HCT116 (cell line): ENCODE data around the gene INTS1.

Experiments
- EZH2 ChIP-seq: fragments of 200-600 bp; sonication (generic); IDR thresholded peaks from 2 replicates; pipeline ENCODE4 v1.6.1; 2017; ENCODE audit warnings: antibody characterized with exemption, mixed run types
- EZH2phosphoT487 ChIP-seq: fragments of 200-600 bp; IDR thresholded peaks from 2 replicates; pipeline ENCODE4 v1.6.1; 2018; ENCODE audit warnings: antibody characterized with exemption, borderline replicate concordance
- POLR2A ChIP-seq: IDR thresholded peaks from 2 replicates; pipeline ENCODE4 v1.7.0; 2011; ENCODE audit warnings: borderline replicate concordance; ENCODE audit not compliant: insufficient read depth, insufficient read length; ENCODE audit errors: extremely low read depth
- POLR2AphosphoS5 ChIP-seq: IDR thresholded peaks from 2 replicates; pipeline ENCODE4 v1.6.1; 2011; ENCODE audit warnings: mild to moderate bottlenecking, low read depth, low read length, moderate library complexity
- RAD21 ChIP-seq: IDR thresholded peaks from 2 replicates; pipeline ENCODE4 v1.6.1; 2012; ENCODE audit warnings: low read depth, mild to moderate bottlenecking
- SIN3A ChIP-seq: IDR thresholded peaks from 2 replicates; pipeline ENCODE4 v1.6.1; 2012; ENCODE audit warnings: low read depth
- ZNF274 ChIP-seq: fragments of 200-500 bp; sonication (Bioruptor generic); IDR thresholded peaks from 2 replicates; pipeline ENCODE4 v1.6.1; 2014; ENCODE audit warnings: mild to moderate bottlenecking, low read depth, low read length, inconsistent platforms
- TF ChIP-seq, protein P1 (sequence below), 3 experiments: fragments of 200-600 bp in 1 of 3; sonication (generic) in 1 of 3; IDR thresholded peaks in 2 of 3; conservative IDR thresholded peaks in 1 of 3; 2 replicates each; pipeline ENCODE4 v1.5.1; 2012 to 2017; ENCODE audit warnings: low read depth in 2 of 3, low read length in 2 of 3, antibody characterized with exemption in 1 of 3, borderline replicate concordance in 1 of 3, control low read depth in 1 of 3, mild to moderate bottlenecking in 1 of 3, mixed read lengths in 1 of 3, mixed run types in 1 of 3, moderate library complexity in 1 of 3; ENCODE audit not compliant: insufficient read depth in 1 of 3
- TF ChIP-seq, protein P2 (sequence below): IDR thresholded peaks from 2 replicates; pipeline ENCODE4 v1.6.1; 2012
- TF ChIP-seq, protein P3 (sequence below): IDR thresholded peaks from 2 replicates; pipeline ENCODE4 v1.6.1; 2012
- TF ChIP-seq, protein P4 (sequence below): IDR thresholded peaks from 2 replicates; pipeline ENCODE4 v1.6.1; 2011; ENCODE audit warnings: mild to moderate bottlenecking, low read length, moderate library complexity; ENCODE audit not compliant: insufficient replicate concordance; ENCODE audit errors: extremely low read depth

- TF ChIP-seq, protein P1, sequence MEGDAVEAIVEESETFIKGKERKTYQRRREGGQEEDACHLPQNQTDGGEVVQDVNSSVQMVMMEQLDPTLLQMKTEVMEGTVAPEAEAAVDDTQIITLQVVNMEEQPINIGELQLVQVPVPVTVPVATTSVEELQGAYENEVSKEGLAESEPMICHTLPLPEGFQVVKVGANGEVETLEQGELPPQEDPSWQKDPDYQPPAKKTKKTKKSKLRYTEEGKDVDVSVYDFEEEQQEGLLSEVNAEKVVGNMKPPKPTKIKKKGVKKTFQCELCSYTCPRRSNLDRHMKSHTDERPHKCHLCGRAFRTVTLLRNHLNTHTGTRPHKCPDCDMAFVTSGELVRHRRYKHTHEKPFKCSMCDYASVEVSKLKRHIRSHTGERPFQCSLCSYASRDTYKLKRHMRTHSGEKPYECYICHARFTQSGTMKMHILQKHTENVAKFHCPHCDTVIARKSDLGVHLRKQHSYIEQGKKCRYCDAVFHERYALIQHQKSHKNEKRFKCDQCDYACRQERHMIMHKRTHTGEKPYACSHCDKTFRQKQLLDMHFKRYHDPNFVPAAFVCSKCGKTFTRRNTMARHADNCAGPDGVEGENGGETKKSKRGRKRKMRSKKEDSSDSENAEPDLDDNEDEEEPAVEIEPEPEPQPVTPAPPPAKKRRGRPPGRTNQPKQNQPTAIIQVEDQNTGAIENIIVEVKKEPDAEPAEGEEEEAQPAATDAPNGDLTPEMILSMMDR (IDR thresholded peaks at IDR 0.05 in 2 of 3, conservative IDR thresholded peaks at IDR 0.05 in 1 of 3; ENCODE audit: borderline replicate concordance in 1 of 3, insufficient read depth in 1 of 3, low read depth in 2 of 3, low read length in 2 of 3), result no peak
- TF ChIP-seq EZH2phosphoT487, result no peak
- no peak for TF ChIP-seq EZH2
- TF ChIP-seq, protein P2, sequence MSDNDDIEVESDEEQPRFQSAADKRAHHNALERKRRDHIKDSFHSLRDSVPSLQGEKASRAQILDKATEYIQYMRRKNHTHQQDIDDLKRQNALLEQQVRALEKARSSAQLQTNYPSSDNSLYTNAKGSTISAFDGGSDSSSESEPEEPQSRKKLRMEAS, result no peak
- no peak for TF ChIP-seq ZNF274
- no peak for TF ChIP-seq POLR2AphosphoS5
- TF ChIP-seq, protein P3, sequence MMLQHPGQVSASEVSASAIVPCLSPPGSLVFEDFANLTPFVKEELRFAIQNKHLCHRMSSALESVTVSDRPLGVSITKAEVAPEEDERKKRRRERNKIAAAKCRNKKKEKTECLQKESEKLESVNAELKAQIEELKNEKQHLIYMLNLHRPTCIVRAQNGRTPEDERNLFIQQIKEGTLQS, result no peak
- no peak for TF ChIP-seq POLR2A
- TF ChIP-seq, protein P4, sequence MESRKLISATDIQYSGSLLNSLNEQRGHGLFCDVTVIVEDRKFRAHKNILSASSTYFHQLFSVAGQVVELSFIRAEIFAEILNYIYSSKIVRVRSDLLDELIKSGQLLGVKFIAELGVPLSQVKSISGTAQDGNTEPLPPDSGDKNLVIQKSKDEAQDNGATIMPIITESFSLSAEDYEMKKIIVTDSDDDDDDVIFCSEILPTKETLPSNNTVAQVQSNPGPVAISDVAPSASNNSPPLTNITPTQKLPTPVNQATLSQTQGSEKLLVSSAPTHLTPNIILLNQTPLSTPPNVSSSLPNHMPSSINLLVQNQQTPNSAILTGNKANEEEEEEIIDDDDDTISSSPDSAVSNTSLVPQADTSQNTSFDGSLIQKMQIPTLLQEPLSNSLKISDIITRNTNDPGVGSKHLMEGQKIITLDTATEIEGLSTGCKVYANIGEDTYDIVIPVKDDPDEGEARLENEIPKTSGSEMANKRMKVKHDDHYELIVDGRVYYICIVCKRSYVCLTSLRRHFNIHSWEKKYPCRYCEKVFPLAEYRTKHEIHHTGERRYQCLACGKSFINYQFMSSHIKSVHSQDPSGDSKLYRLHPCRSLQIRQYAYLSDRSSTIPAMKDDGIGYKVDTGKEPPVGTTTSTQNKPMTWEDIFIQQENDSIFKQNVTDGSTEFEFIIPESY, result no peak
- TF ChIP-seq RAD21, result no peak
- no peak for TF ChIP-seq SIN3A
Observed at GRCh38 chr7:1457059-1457948, 46.9 kb downstream of the INTS1 start.
